T follicular helper cell (primary cell): ENCODE results near the gene PELO.

Experiments
- DNase-seq: peaks from one replicate; pipeline ENCODE4 v3.0.0-alpha.2; 2020; ENCODE audit warnings: low read depth

Gene PELO

GRCh38 chr5:52829664-52830063, 41.9 kb downstream of the PELO start:
- no peak for DNase-seq

GRCh38 chr5:52830650-52831049, 42.9 kb downstream of the PELO start:
- no peak for DNase-seq

GRCh38 chr5:52831786-52832511, 44.2 kb downstream of the PELO start:
- DNase-seq, result no peak

DNA sequence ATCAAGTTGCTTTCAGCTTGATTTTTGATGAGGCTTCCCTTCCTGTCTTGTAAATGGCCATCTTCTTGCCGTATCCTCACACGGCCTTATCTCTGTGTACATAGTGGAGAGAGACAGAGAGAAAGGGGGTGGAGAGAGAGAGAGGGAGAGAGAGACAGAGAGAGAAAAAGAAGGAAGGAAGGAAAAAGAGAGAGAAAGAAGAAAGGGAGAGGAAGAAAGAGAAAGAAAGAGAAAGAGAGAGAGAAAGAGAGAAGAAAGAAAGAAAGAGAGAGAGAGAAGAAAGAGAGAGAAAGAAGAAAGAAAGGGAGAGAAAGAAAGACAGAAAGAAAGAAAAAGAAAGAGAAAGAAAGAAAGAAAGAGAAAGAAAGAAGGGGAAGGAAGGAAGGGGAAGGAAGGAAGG, 46.6 kb downstream of the PELO start:
- DNase-seq, result no peak

- DNase-seq, result no peak
These were observed 49.4 kb downstream of the PELO start for GRCh38 chr5:52837068-52837467.
